Gastroesophageal sphincter (tissue), 4 donors: ENCODE results near the gene RPS6KC1. TPM values are rescaled to one million over a fixed set of nuclear protein-coding genes. Genes with fewer than 3 reads are reported as not detected.
"Not testable (repeated sequence)": the region's sequence is repeated elsewhere in the genome, so short reads cannot be mapped to it uniquely, and the experiment has no call there.

Experiments
- ATAC-seq: fragments of 150-250 bp; one replicate; pipeline ENCODE4 v1.9.1; 2016; ENCODE audit warnings: mild to moderate bottlenecking, moderate library complexity
- H3K27ac ChIP-seq, 4 donors: fragments of 200-600 bp; sonication (generic) in 3 of 4; 1 replicate in 3 of 4; 2 replicates in 1 of 4; pipeline ENCODE4 v1.5.1; 2016 to 2019
- H3K27me3 ChIP-seq: fragments of 200-600 bp; sonication (generic); one replicate; pipeline ENCODE4 v1.5.1; 2019
- H3K36me3 ChIP-seq, 2 donors: fragments of 200-600 bp; sonication (generic); one replicate each; pipeline ENCODE4 v1.5.1; 2019; ENCODE audit warnings: control low read depth in 1 of 2
- H3K4me1 ChIP-seq, 3 donors: fragments of 200-600 bp; sonication (generic); 1 replicate in 2 of 3; 2 replicates in 1 of 3; pipeline ENCODE4 v1.5.1; 2016 to 2019; ENCODE audit warnings: control low read depth in 2 of 3
- H3K4me3 ChIP-seq, 2 donors: fragments of 200-600 bp; sonication (generic); one replicate each; pipeline ENCODE4 v1.5.1; 2019; ENCODE audit warnings: mild to moderate bottlenecking in 1 of 2, moderate library complexity in 1 of 2
- H3K9me3 ChIP-seq, 3 donors: fragments of 200-600 bp; sonication (generic); one replicate each; pipeline ENCODE4 v1.5.1; 2017 to 2019; ENCODE audit warnings: control low read depth in 2 of 3
- CTCF ChIP-seq, 4 experiments: fragments of 200-600 bp in 2 of 4; fragments of 450-650 bp in 2 of 4; sonication (generic) in 1 of 4; IDR thresholded peaks; one replicate each; pipeline ENCODE4 v1.5.1; 2017 to 2019; ENCODE audit warnings: antibody characterized with exemption in 4 of 4, mild to moderate bottlenecking in 2 of 4, moderate library complexity in 2 of 4
- EP300 ChIP-seq: sonication (generic); formaldehyde crosslinking; IDR thresholded peaks from one replicate; pipeline ENCODE4 v1.6.1; 2017; ENCODE audit warnings: antibody characterized with exemption, mild to moderate bottlenecking
- POLR2A ChIP-seq, 2 donors: fragments of 450-650 bp; IDR thresholded peaks; one replicate each; pipeline ENCODE4 v1.6.1; 2017; ENCODE audit warnings: antibody characterized with exemption in 2 of 2, mild to moderate bottlenecking in 2 of 2, moderate library complexity in 1 of 2
- POLR2AphosphoS5 ChIP-seq: sonication (generic); formaldehyde crosslinking; IDR thresholded peaks from one replicate; pipeline ENCODE4 v1.6.1; 2017; ENCODE audit warnings: antibody characterized with exemption
- WGBS, 2 donors: methylation state at CpG; one replicate each; pipeline ENCODE4 v1.1.5; 2018; ENCODE audit warnings: low coverage in 1 of 2; 5-methylcytosine and 5-hydroxymethylcytosine counted together
- total RNA-seq, 4 donors: library from RNA; depleted of rRNA; stranded (reverse); fragments of >200 nt; gene quantifications; one replicate each; pipeline ENCODE4 v1.1.0, GENCODE V29; 2016

Gene RPS6KC1
- total RNA-seq, 4 donors from 2014 or later = 21.2 to 28.5 (median 23.8) TPM

GRCh38 chr1:213154056-213154685 lies 103.1 kb downstream of the RPS6KC1 start:
- Histone ChIP-seq H3K9me3 (no peaks in the 10 kb centered on the region), H3K27me3 (no peaks in the 10 kb centered on the region), H3K36me3 (peaks cover 0 to 5% of the 10 kb centered on the region in 2 donors), H3K4me3 (no peak overlapping the region), H3K4me1 (peaks cover 4 to 12% (median 4%) of the 10 kb centered on the region in 3 donors), H3K27ac (no peak overlapping the region)
- ATAC-seq = no peak
- no peak for TF ChIP-seq POLR2A (IDR thresholded peaks at IDR 0.05)
- no peak for TF ChIP-seq POLR2AphosphoS5
- TF ChIP-seq CTCF (IDR thresholded peaks at IDR 0.05) = no peak
- TF ChIP-seq EP300 = no peak
- WGBS, 2 donors = 71 to 96% methylated on average over 2 to 3 of the region's 3 CpGs

GRCh38 chr1:213159376-213159775 lies 108.3 kb downstream of the RPS6KC1 start:
- ATAC-seq = no peak

GRCh38 chr1:213160442-213160841 lies 109.4 kb downstream of the RPS6KC1 start:
- not testable (repeated sequence) for ATAC-seq, H3K9me3 ChIP-seq, H3K36me3 ChIP-seq, H3K27ac ChIP-seq, H3K27me3 ChIP-seq, H3K4me3 ChIP-seq
- WGBS, 2 donors = 85 to 96% methylated on average over 2 of the region's 2 CpGs
- peaks cover 4 to 36% (median 7%) of the 10 kb centered on the region in 3 donors for H3K4me1 ChIP-seq

More at GRCh38 chr1:213159376-213159775, 108.3 kb downstream of the RPS6KC1 start:
- Histone ChIP-seq H3K9me3 (no peaks in the 10 kb centered on the region), H3K4me1 (peaks cover 4 to 36% (median 7%) of the 10 kb centered on the region in 3 donors), H3K36me3 (peaks cover 0 to 2% of the 10 kb centered on the region in 2 donors), H3K27me3 (no peaks in the 10 kb centered on the region), H3K4me3 (no peak overlapping the region), H3K27ac (no peak overlapping the region)
- TF ChIP-seq EP300 (no peak), POLR2A (IDR thresholded peaks at IDR 0.05) (no peak), POLR2AphosphoS5 (no peak), CTCF (IDR thresholded peaks at IDR 0.05) (no peak)
- WGBS, 2 donors = 65 to 76% methylated on average over 5 of the region's 5 CpGs

GRCh38 chr1:213162338-213162737 lies 111.3 kb downstream of the RPS6KC1 start:
- Histone ChIP-seq H3K4me1 (peaks cover 4 to 49% (median 7%) of the 10 kb centered on the region in 3 donors), H3K9me3 (no peaks in the 10 kb centered on the region), H3K4me3 (no peak overlapping the region), H3K27me3 (no peaks in the 10 kb centered on the region), H3K36me3 (no peaks in the 10 kb centered on the region), H3K27ac (peak overlapping the region in 1 of 4 donors; percentile 35)
- TF ChIP-seq EP300 = no peak
- TF ChIP-seq POLR2AphosphoS5 = no peak
- TF ChIP-seq CTCF (IDR thresholded peaks at IDR 0.05) = no peak
- no peak for TF ChIP-seq POLR2A (IDR thresholded peaks at IDR 0.05)
- WGBS, 2 donors = 45 to 57% methylated on average over 1 of the region's 2 CpGs
- peak; percentile 81 for ATAC-seq

GRCh38 chr1:213162862-213163261 lies 111.8 kb downstream of the RPS6KC1 start:
- TF ChIP-seq POLR2AphosphoS5 = no peak
- no peak for TF ChIP-seq POLR2A (IDR thresholded peaks at IDR 0.05)
- TF ChIP-seq EP300 = no peak
- TF ChIP-seq CTCF (IDR thresholded peaks at IDR 0.05) = no peak
- Histone ChIP-seq H3K36me3 (no peaks in the 10 kb centered on the region), H3K4me3 (no peak overlapping the region), H3K27ac (no peak overlapping the region), H3K4me1 (peaks cover 4 to 49% (median 7%) of the 10 kb centered on the region in 3 donors), H3K9me3 (no peaks in the 10 kb centered on the region), H3K27me3 (no peaks in the 10 kb centered on the region)
- 14 to 64% methylated on average over 1 of the region's 1 CpG for WGBS, 2 donors
- ATAC-seq = no peak
